Neural cell (in vitro differentiated cells): ENCODE measurements around the gene DBF4. TPM values are rescaled to one million over a fixed set of nuclear protein-coding genes. Genes with fewer than 3 reads are reported as not detected.
A peak's percentile ranks its signal among the peaks of the same experiment; 100 is the strongest.
"Not testable (repeated sequence)": the region's sequence is repeated elsewhere in the genome, so short reads cannot be mapped to it uniquely, and the experiment has no call there.

Source experiments
- H2AFZ ChIP-seq: fragments of 200-600, 300-800 bp; sonication (generic), shearing (Covaris generic); 2 replicates; pipeline ENCODE4 v1.6.0; 2014; ENCODE audit warnings: low read depth, mild to moderate bottlenecking, antibody characterized with exemption, low read length, moderate library complexity
- H3F3A ChIP-seq: fragments of 200-600 bp; shearing (Covaris generic); 2 replicates; pipeline ENCODE4 v1.6.1; 2016; ENCODE audit warnings: mild to moderate bottlenecking, moderate library complexity, mixed read lengths, antibody characterized with exemption, low read length; ENCODE audit not compliant: insufficient read depth, poor library complexity, severe bottlenecking
- H3K27ac ChIP-seq: fragments of 200-600, 300-800 bp; sonication (generic), shearing (Covaris generic); 2 replicates; pipeline ENCODE4 v1.5.1; 2014; ENCODE audit warnings: mild to moderate bottlenecking, low read length, moderate library complexity
- H3K27me3 ChIP-seq: fragments of 300-800, 200-600 bp; sonication (generic), shearing (Covaris generic); 2 replicates; pipeline ENCODE4 v1.6.0; 2014; ENCODE audit warnings: mild to moderate bottlenecking, low read depth, low read length, moderate library complexity; ENCODE audit not compliant: insufficient read depth
- H3K36me3 ChIP-seq: fragments of 300-800, 200-600 bp; sonication (generic), shearing (Covaris generic); 2 replicates; pipeline ENCODE4 v1.5.1; 2014; ENCODE audit warnings: mild to moderate bottlenecking, antibody characterized with exemption, low read length, moderate library complexity; ENCODE audit not compliant: insufficient read depth
- H3K4me2 ChIP-seq: fragments of 300-800, 200-600 bp; sonication (generic), shearing (Covaris generic); 2 replicates; pipeline ENCODE4 v1.6.0; 2014; ENCODE audit warnings: mild to moderate bottlenecking, low read length
- H3K4me3 ChIP-seq: fragments of 300-800, 200-600 bp; sonication (generic), shearing (Covaris generic); 2 replicates; pipeline ENCODE4 v1.5.1; 2014; ENCODE audit warnings: mild to moderate bottlenecking, low read length, moderate library complexity
- H3K79me2 ChIP-seq: fragments of 200-600 bp; shearing (Covaris generic); replicated peaks from 2 replicates; pipeline ENCODE4 v1.6.0; 2014; ENCODE audit warnings: mild to moderate bottlenecking, low read length, moderate library complexity; ENCODE audit not compliant: insufficient read depth
- H3K9ac ChIP-seq: fragments of 300-800, 200-600 bp; sonication (generic), shearing (Covaris generic); 2 replicates; pipeline ENCODE4 v1.6.1; 2016; ENCODE audit warnings: mild to moderate bottlenecking, low read length, mixed read lengths
- H3K9me2 ChIP-seq: fragments of 200-600 bp; shearing (Covaris generic); 2 replicates; pipeline ENCODE4 v1.6.1; 2016; ENCODE audit warnings: mild to moderate bottlenecking, low read length, mixed read lengths; ENCODE audit not compliant: insufficient read depth
- H3K9me3 ChIP-seq: fragments of 200-600, 300-800 bp; sonication (generic), shearing (Covaris generic); 2 replicates; pipeline ENCODE4 v1.6.1; 2016; ENCODE audit warnings: mild to moderate bottlenecking, mixed run types, low read length, moderate library complexity, mixed read lengths
- H4K20me1 ChIP-seq: fragments of 200-600 bp; shearing (Covaris generic); 2 replicates; pipeline ENCODE4 v1.6.1; 2016; ENCODE audit warnings: mild to moderate bottlenecking, mixed run types; ENCODE audit not compliant: insufficient read depth
- EZH2 ChIP-seq: fragments of 200-600, 300-800 bp; shearing (Covaris generic), sonication (generic); IDR thresholded peaks from 2 replicates; pipeline ENCODE4 v1.6.1; 2014; ENCODE audit warnings: antibody characterized with exemption, low read length, borderline replicate concordance, mild to moderate bottlenecking; ENCODE audit not compliant: insufficient read depth, poor library complexity, severe bottlenecking
- POLR2AphosphoS5 ChIP-seq: IDR thresholded peaks from 2 replicates; pipeline ENCODE4 v1.6.1; 2012
- RAD21 ChIP-seq: fragments of 450-650 bp; conservative IDR thresholded peaks from 2 replicates; pipeline ENCODE4 v1.6.1; 2014; ENCODE audit warnings: antibody characterized with exemption, mild to moderate bottlenecking, moderate library complexity
- polyA plus RNA-seq: library from polyadenylated mRNA; depleted of rRNA; stranded (reverse); fragments of >200 nt; gene quantifications from 2 replicates; pipeline ENCODE4 v1.2.3, GENCODE V29; 2014
- TF ChIP-seq, protein P1 (sequence below): IDR thresholded peaks from 2 replicates; pipeline ENCODE4 v1.6.1; 2012; ENCODE audit warnings: borderline replicate concordance

Gene DBF4
- polyA plus RNA-seq, 1 donor from 2014 or later: 13.0 TPM

DNA sequence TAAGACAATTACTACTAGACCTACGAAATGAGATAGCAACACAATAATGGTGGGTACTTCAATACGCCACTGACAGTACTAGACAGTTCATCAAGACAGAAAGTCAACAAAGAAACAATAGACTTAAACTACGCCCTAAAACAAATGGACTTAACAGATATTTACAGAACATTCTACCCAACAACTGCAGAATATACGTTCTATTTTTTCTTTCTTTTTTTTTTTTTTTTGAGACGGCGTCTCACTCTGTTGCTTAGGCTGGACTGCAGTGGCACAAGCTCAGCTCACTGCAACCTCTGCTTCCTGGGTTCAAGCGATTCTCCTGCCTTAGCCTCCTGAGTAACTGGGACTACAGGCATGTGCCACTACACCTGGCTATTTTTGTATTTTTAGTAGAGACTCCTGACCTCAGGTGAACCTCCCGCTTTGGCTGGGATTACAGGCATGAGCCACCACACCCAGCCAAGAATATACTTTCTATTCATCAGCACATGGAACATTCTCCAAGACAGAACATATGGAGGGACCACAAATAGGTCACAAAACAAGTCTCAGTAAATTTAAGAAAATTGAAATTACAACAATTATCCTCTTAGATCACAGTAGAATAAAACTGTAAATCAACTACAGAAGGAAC, 46.6 kb downstream of the DBF4 start:
- not testable (repeated sequence) for H3K4me3 ChIP-seq, H3K27ac ChIP-seq, H3K36me3 ChIP-seq, H3K9ac ChIP-seq, H2AFZ ChIP-seq, H3K9me3 ChIP-seq, H3K4me2 ChIP-seq, H3K27me3 ChIP-seq, H4K20me1 ChIP-seq, H3K9me2 ChIP-seq, H3F3A ChIP-seq, H3K79me2 ChIP-seq

DNA sequence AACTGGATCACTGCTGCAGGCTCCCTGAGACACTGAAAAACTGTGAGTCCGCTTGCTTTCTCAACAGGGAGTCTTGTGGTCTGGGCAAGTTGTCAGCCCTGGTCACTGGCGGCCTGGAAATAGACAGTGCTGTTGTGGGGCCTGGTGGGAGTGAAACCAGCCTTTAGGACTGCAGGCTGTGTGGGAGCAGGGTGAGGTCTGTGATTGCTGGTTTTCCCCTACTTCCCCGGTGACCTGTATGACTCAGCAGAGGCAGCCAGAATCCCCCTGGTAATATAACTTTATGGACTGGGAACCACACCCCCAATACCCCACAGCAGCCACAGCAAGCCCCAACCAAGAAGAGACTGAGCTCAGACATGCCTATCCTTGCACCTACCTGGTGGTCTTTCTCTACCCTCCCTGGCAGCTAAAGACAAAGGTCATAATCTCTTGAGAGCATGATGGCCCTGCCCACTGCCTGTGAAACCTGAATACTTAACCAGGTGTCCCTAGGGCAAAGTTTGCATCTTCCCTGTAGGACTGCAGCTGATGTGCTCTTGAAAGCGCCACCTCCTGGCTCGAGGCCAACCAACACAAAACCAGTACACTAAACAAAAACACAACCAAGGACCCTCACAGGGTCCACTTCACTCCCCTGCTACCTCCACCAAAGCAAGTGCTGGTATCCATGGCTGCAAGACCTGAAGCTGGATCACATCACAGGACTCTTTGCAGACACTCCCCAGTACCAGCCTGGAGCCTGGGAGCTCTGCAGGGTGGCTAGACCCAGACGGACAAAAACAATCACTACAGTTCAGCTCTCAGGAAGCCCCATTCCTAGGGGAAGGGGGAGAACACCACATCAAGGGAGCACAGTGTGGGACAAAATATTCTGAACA, 50.5 kb downstream of the DBF4 start:
- Histone ChIP-seq H3K36me3 (no peaks in the 10 kb centered on the region), H3K27ac (no peak overlapping the region), H3K4me2 (no peak overlapping the region), H3K9me2 (no peaks in the 10 kb centered on the region), H4K20me1 (no peaks in the 10 kb centered on the region), H3K9me3 (no peaks in the 10 kb centered on the region), H3K27me3 (no peaks in the 10 kb centered on the region), H3F3A (no peaks in the 10 kb centered on the region), H3K79me2 (no peaks in the 10 kb centered on the region), H2AFZ (no peak overlapping the region), H3K4me3 (no peak overlapping the region), H3K9ac (no peak overlapping the region)
- TF ChIP-seq RAD21: no peak
- TF ChIP-seq POLR2AphosphoS5: no peak
- no peak for TF ChIP-seq EZH2

DNA sequence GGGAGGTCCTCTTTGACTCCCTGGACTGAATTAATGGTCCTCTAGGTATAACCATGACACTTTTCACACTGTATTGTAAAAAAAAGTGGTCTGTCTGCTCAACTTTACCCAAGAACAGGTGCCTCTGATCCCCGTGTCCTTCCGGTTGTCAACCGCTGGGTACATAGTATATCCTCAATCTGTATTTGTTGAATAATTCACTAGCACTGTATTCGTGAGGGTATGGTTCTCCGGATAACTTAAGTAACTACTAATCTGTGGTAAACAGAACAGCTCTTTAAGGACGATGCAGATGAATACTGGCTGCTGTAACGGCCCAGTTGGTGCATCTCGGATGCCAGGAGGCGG, 57.3 kb downstream of the DBF4 start:
- Histone ChIP-seq H2AFZ (no peak overlapping the region), H4K20me1 (no peaks in the 10 kb centered on the region), H3K27me3 (no peaks in the 10 kb centered on the region), H3K27ac (peak overlapping the region; percentile 21), H3F3A (peaks cover 4% of the 10 kb centered on the region), H3K9me2 (no peaks in the 10 kb centered on the region), H3K4me3 (peak overlapping the region; percentile 94), H3K79me2 (peaks cover 5% of the 10 kb centered on the region), H3K9ac (peak overlapping the region; percentile 81), H3K4me2 (no peak overlapping the region), H3K9me3 (no peaks in the 10 kb centered on the region), H3K36me3 (no peaks in the 10 kb centered on the region)
- TF ChIP-seq, protein P1, sequence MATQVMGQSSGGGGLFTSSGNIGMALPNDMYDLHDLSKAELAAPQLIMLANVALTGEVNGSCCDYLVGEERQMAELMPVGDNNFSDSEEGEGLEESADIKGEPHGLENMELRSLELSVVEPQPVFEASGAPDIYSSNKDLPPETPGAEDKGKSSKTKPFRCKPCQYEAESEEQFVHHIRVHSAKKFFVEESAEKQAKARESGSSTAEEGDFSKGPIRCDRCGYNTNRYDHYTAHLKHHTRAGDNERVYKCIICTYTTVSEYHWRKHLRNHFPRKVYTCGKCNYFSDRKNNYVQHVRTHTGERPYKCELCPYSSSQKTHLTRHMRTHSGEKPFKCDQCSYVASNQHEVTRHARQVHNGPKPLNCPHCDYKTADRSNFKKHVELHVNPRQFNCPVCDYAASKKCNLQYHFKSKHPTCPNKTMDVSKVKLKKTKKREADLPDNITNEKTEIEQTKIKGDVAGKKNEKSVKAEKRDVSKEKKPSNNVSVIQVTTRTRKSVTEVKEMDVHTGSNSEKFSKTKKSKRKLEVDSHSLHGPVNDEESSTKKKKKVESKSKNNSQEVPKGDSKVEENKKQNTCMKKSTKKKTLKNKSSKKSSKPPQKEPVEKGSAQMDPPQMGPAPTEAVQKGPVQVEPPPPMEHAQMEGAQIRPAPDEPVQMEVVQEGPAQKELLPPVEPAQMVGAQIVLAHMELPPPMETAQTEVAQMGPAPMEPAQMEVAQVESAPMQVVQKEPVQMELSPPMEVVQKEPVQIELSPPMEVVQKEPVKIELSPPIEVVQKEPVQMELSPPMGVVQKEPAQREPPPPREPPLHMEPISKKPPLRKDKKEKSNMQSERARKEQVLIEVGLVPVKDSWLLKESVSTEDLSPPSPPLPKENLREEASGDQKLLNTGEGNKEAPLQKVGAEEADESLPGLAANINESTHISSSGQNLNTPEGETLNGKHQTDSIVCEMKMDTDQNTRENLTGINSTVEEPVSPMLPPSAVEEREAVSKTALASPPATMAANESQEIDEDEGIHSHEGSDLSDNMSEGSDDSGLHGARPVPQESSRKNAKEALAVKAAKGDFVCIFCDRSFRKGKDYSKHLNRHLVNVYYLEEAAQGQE: no peak
